Left lung (tissue), 14 donors: ENCODE measurements around the gene TNRC6A. TPM values are rescaled to one million over a fixed set of nuclear protein-coding genes. Genes with fewer than 3 reads are reported as not detected.

Experiments used
- ATAC-seq: fragments of 200-7000 bp; cut with Tn5 transposase; one replicate; pipeline ENCODE4 v1.9.1; 2020; ENCODE audit warnings: moderate library complexity
- DNase-seq, 4 donors: peaks; one replicate each; pipeline ENCODE4 v3.0.0-alpha.2; 2013 to 2020
- H3K27ac ChIP-seq, 2 donors: fragments of 200-600 bp; sonication (generic) in 1 of 2; one replicate each; pipeline versions ENCODE4 v1.5.0 to v1.8.0; 2020 to 2021
- H3K27me3 ChIP-seq, 2 donors: fragments of 200-600 bp; sonication (generic) in 1 of 2; one replicate each; pipeline versions ENCODE4 v1.5.0 to v1.8.0; 2020 to 2021
- H3K36me3 ChIP-seq, 2 donors: fragments of 200-600 bp; sonication (generic) in 1 of 2; one replicate each; pipeline versions ENCODE4 v1.5.0 to v1.8.0; 2020 to 2021
- H3K4me1 ChIP-seq, 2 donors: fragments of 200-600 bp; one replicate each; pipeline ENCODE4 v1.8.0; 2021
- H3K4me3 ChIP-seq, 2 donors: fragments of 200-600 bp; sonication (generic) in 1 of 2; one replicate each; pipeline versions ENCODE4 v1.5.0 to v1.8.0; 2020 to 2021; ENCODE audit warnings: mild to moderate bottlenecking in 1 of 2
- H3K9me3 ChIP-seq, 2 donors: fragments of 200-600 bp; sonication (generic) in 1 of 2; one replicate each; pipeline versions ENCODE4 v1.5.0 to v1.8.0; 2020 to 2021
- CTCF ChIP-seq, 2 donors: fragments of 200-600 bp; sonication (generic) in 1 of 2; IDR thresholded peaks; one replicate each; pipeline versions ENCODE4 v1.5.0 to v1.8.0; 2021; ENCODE audit warnings: antibody characterized with exemption in 2 of 2
- intact Hi-C, 2 donors: fragments of 100-400 bp; cut with DNase I; formaldehyde crosslinking; loops; one replicate each; pipeline versions ENCODE4 v1.11.2 to v1.14.2; 2022
- long read RNA-seq, 12 donors: library from polyadenylated mRNA in 2 of 12; unstranded in 2 of 12; transcript quantifications; one replicate each; pipeline ENCODE4 v2.0.0 and lab custom pipeline, GENCODE V29; 2019 to 2026
- polyA plus RNA-seq, 6 donors: library from polyadenylated mRNA; unstranded; fragments of 120-200 nt; gene quantifications; one replicate each; pipeline ENCODE4 v1.2.1, GENCODE V29; 2013; ENCODE audit not compliant: insufficient read length in 6 of 6
- total RNA-seq, 2 donors: library from RNA; stranded (reverse); fragmentation: NEBNext Ultra II Directional; extraction: Animal tissue kit (Norgen Biotek cat#: 25700); gene quantifications; one replicate each; pipeline ENCODE4 v1.2.1, GENCODE V29; 2021
- donor health status: DM: no; HTN: yes; CAD: no.
- donor health status: DM: no; HTN: no; CAD: no.

TNRC6A gene
- total RNA-seq (10 to 100 TPM; 34.0 to 40.6 TPM), polyA plus RNA-seq (10 to 100 TPM; 64.3 to 81.2 (median 74.1) TPM)
- long read RNA-seq, donor 1, partial matches to known transcripts, result 95 of 98 reads
- long read RNA-seq, donor 1, other reads (novel, unspliced or antisense), result 0 of 98 reads
- long read RNA-seq, donor 2, partial matches to known transcripts, result 77 of 77 reads
- long read RNA-seq, donor 2, other reads (novel, unspliced or antisense), result 0 of 77 reads
- long read RNA-seq, donor 3, partial matches to known transcripts, result 0 of 1 reads
- long read RNA-seq, donor 3, other reads (novel, unspliced or antisense), result 0 of 1 reads
- long read RNA-seq, donor 4, partial matches to known transcripts, result 5 of 6 reads
- long read RNA-seq, donor 4, other reads (novel, unspliced or antisense), result 1 of 6 reads
- long read RNA-seq, donor 5, partial matches to known transcripts, result 10 of 13 reads
- long read RNA-seq, donor 5, other reads (novel, unspliced or antisense), result 0 of 13 reads
- long read RNA-seq, donor 6, partial matches to known transcripts, result 0 of 2 reads
- long read RNA-seq, donor 6, other reads (novel, unspliced or antisense), result 0 of 2 reads
- long read RNA-seq, donor 7, result 0 reads
- long read RNA-seq, donor 8, transcript TNRC6A-205 (3 exons, 1,853 nt), result major isoform, 6 of 19 reads
- long read RNA-seq, donor 8, partial matches to known transcripts, result 13 of 19 reads
- long read RNA-seq, donor 8, other reads (novel, unspliced or antisense), result 0 of 19 reads
- long read RNA-seq, donor 9, result 0 reads
- long read RNA-seq, donor 10, partial matches to known transcripts, result 5 of 5 reads
- long read RNA-seq, donor 10, other reads (novel, unspliced or antisense), result 0 of 5 reads
- long read RNA-seq, donor 11, result 0 reads
- long read RNA-seq, donor 12, partial matches to known transcripts, result 10 of 11 reads
- long read RNA-seq, donor 12, other reads (novel, unspliced or antisense), result 0 of 11 reads

GRCh38 chr16:24729243-24729950 is at the start of gene TNRC6A:
Gene TNRC6A (plus strand): TSS chr16:24729651. CDS start chr16:24729842, 191 bp downstream.
- peak within 1 kb of the TSS; percentile 55 to 87 for H3K4me3 ChIP-seq
- peaks cover 0 to 11% of the 10 kb centered on the region in 2 donors for H3K36me3 ChIP-seq
- peak; percentile 96 for ATAC-seq
- no peak for TF ChIP-seq CTCF (IDR thresholded peaks at IDR 0.05)
- peak within 1 kb of the TSS; percentile 86 to 91 for H3K27ac ChIP-seq
- intact Hi-C loops, result no loop called here
- H3K9me3 ChIP-seq, result no peaks in the 10 kb centered on the region
- DNase-seq, result peak; percentile 86 to 95 (median 89)
- peaks cover 12 to 43% of the 10 kb centered on the region in 2 donors for H3K4me1 ChIP-seq
- no peaks in the 10 kb centered on the region for H3K27me3 ChIP-seq

GRCh38 chr16:24681793-24682192 is 47.7 kb upstream of the TNRC6A start:
- H3K36me3 ChIP-seq, result no peaks in the 10 kb centered on the region
- no peaks in the 10 kb centered on the region for H3K27me3 ChIP-seq
- H3K27ac ChIP-seq, result no peak overlapping the region
- no peak for ATAC-seq
- no peak overlapping the region for H3K4me3 ChIP-seq
- H3K9me3 ChIP-seq, result no peaks in the 10 kb centered on the region
- peaks cover 0 to 4% of the 10 kb centered on the region in 2 donors for H3K4me1 ChIP-seq
- TF ChIP-seq CTCF (IDR thresholded peaks at IDR 0.05), result no peak
- intact Hi-C loops, result no loop called here
- no peak for DNase-seq

- no peaks in the 10 kb centered on the region for H3K27me3 ChIP-seq
- no peak for DNase-seq
- peaks cover 0 to 4% of the 10 kb centered on the region in 2 donors for H3K4me1 ChIP-seq
- TF ChIP-seq CTCF (IDR thresholded peaks at IDR 0.05), result no peak
- intact Hi-C loops, result no loop called here
- H3K4me3 ChIP-seq, result no peak overlapping the region
- no peak overlapping the region for H3K27ac ChIP-seq
- no peak for ATAC-seq
- no peaks in the 10 kb centered on the region for H3K9me3 ChIP-seq
- H3K36me3 ChIP-seq, result no peaks in the 10 kb centered on the region
These were observed 46.2 kb upstream of the TNRC6A start for GRCh38 chr16:24683250-24683649.

- Histone ChIP-seq H3K36me3 (no peaks in the 10 kb centered on the region), H3K27ac (no peak overlapping the region), H3K9me3 (no peaks in the 10 kb centered on the region), H3K27me3 (no peaks in the 10 kb centered on the region), H3K4me3 (no peak overlapping the region), H3K4me1 (peaks cover 0 to 4% of the 10 kb centered on the region in 2 donors)
- no peak for DNase-seq
- no peak for TF ChIP-seq CTCF (IDR thresholded peaks at IDR 0.05)
- ATAC-seq, result no peak
- intact Hi-C loops, result no loop called here
These were observed 45.5 kb upstream of the TNRC6A start for GRCh38 chr16:24683847-24684493.
